Memory B cell (primary cell): ENCODE measurements around the gene SOS1.

Experiments
- ATAC-seq: fragments of 150-1000 bp; cut with Tn5 transposase; 2 replicates; pipeline ENCODE4 v1.10.0; 2021; ENCODE audit warnings: low read depth, mild to moderate bottlenecking, moderate library complexity
- DNase-seq, 2 donors: peaks; one replicate each; pipeline ENCODE4 v3.0.0; 2022; ENCODE audit warnings: low spot score in 2 of 2
- H3K27ac Mint-ChIP-seq: one replicate; pipeline ENCODE4 v1.8.0; 2022; ENCODE audit warnings: mild to moderate bottlenecking, moderate library complexity, mixed read lengths
- H3K27me3 Mint-ChIP-seq: one replicate; pipeline ENCODE4 v1.8.0; 2022; ENCODE audit warnings: mixed read lengths
- H3K36me3 Mint-ChIP-seq: one replicate; pipeline ENCODE4 v1.8.0; 2022; ENCODE audit warnings: mild to moderate bottlenecking, mixed read lengths
- H3K4me1 Mint-ChIP-seq: one replicate; pipeline ENCODE4 v1.8.0; 2022; ENCODE audit warnings: mixed read lengths
- H3K4me3 Mint-ChIP-seq: one replicate; pipeline ENCODE4 v1.8.0; 2022; ENCODE audit warnings: mild to moderate bottlenecking, moderate library complexity, mixed read lengths
- H3K9me3 Mint-ChIP-seq: one replicate; pipeline ENCODE4 v1.8.0; 2022; ENCODE audit warnings: mixed read lengths

Gene SOS1

GRCh38 chr2:39128919-39129391 is 8.1 kb upstream of the SOS1 start:
- Mint-ChIP-seq H3K36me3 (no peaks in the 10 kb centered on the region), H3K27me3 (no peaks in the 10 kb centered on the region), H3K27ac (peak overlapping the region; percentile 89), H3K4me3 (peak overlapping the region; percentile 1), H3K4me1 (peaks cover 28% of the 10 kb centered on the region), H3K9me3 (no peaks in the 10 kb centered on the region)
- peak; percentile 50 for ATAC-seq
- DNase-seq: peak in 1 of 2 donors; percentile 58

GRCh38 chr2:39127973-39128372 is 7.1 kb upstream of the SOS1 start:
- no peaks in the 10 kb centered on the region for H3K9me3 Mint-ChIP-seq
- DNase-seq (no peak), ATAC-seq (peak; percentile 4)
- peak overlapping the region; percentile 32 for H3K4me3 Mint-ChIP-seq
- no peaks in the 10 kb centered on the region for H3K36me3 Mint-ChIP-seq
- H3K4me1 Mint-ChIP-seq: peaks cover 26% of the 10 kb centered on the region
- no peaks in the 10 kb centered on the region for H3K27me3 Mint-ChIP-seq
- peak overlapping the region; percentile 89 for H3K27ac Mint-ChIP-seq

DNA sequence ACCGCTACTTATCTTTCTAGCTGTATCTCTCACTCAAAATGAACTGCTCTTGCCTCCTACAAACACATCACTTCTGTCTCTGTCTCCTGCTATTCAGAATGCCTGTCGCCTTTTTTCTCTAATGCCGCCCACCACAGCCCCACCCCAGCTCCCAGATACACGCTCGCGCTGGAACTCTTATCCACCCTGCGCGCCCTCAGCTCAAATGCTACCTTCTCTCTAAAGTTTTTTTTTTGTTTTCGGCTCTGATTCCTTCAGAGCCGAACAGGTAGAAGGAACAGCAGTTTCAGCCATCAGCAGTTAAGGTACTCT is 3.9 kb upstream of the SOS1 start:
- ATAC-seq: peak; percentile 5
- no peaks in the 10 kb centered on the region for H3K27me3 Mint-ChIP-seq
- H3K27ac Mint-ChIP-seq: peak overlapping the region; percentile 87
- no peak for DNase-seq
- peaks cover 31% of the 10 kb centered on the region for H3K4me1 Mint-ChIP-seq
- peak overlapping the region; percentile 89 for H3K4me3 Mint-ChIP-seq
- H3K9me3 Mint-ChIP-seq: no peaks in the 10 kb centered on the region
- H3K36me3 Mint-ChIP-seq: no peaks in the 10 kb centered on the region

GRCh38 chr2:39124000-39124745 is 3.3 kb upstream of the SOS1 start:
- ATAC-seq (peak; percentile 74), DNase-seq (peak; percentile 90)
- H3K9me3 Mint-ChIP-seq: no peaks in the 10 kb centered on the region
- H3K4me1 Mint-ChIP-seq: peaks cover 33% of the 10 kb centered on the region
- H3K36me3 Mint-ChIP-seq: no peaks in the 10 kb centered on the region
- peak overlapping the region; percentile 89 for H3K4me3 Mint-ChIP-seq
- no peaks in the 10 kb centered on the region for H3K27me3 Mint-ChIP-seq
- H3K27ac Mint-ChIP-seq: peak overlapping the region; percentile 87

- H3K4me1 Mint-ChIP-seq: peaks cover 37% of the 10 kb centered on the region
- H3K9me3 Mint-ChIP-seq: no peaks in the 10 kb centered on the region
- H3K27ac Mint-ChIP-seq: peak overlapping the region; percentile 87
- no peaks in the 10 kb centered on the region for H3K36me3 Mint-ChIP-seq
- ATAC-seq (no peak), DNase-seq (no peak)
- H3K4me3 Mint-ChIP-seq: peak overlapping the region; percentile 89
- H3K27me3 Mint-ChIP-seq: no peaks in the 10 kb centered on the region
Observed at GRCh38 chr2:39123436-39123999, 2.7 kb upstream of the SOS1 start.

- no peak for DNase-seq
- peak overlapping the region; percentile 95 for H3K27ac Mint-ChIP-seq
- H3K4me1 Mint-ChIP-seq: peaks cover 43% of the 10 kb centered on the region
- no peak for ATAC-seq
- H3K27me3 Mint-ChIP-seq: no peaks in the 10 kb centered on the region
- no peaks in the 10 kb centered on the region for H3K9me3 Mint-ChIP-seq
- H3K4me3 Mint-ChIP-seq: peak overlapping the region; percentile 91
- peaks cover 2% of the 10 kb centered on the region for H3K36me3 Mint-ChIP-seq
Observed at GRCh38 chr2:39121523-39122063, 742 bp upstream of the SOS1 start.

DNA sequence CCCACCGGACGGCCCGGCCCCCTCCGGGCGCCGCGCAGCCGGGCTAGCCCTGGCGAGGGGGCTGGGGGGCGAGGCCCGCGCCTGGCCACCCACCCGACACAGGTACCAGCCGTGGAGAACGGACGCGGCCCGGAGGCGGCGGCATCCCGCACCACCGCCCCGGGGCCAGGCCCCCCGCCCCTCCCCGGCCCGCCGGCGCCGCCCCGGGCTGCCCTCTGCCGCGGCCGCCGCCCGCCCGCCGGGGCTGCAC is 405 bp downstream of the SOS1 start:
- no peak for DNase-seq
- Mint-ChIP-seq H3K4me3 (peak overlapping the region; percentile 91), H3K27me3 (no peaks in the 10 kb centered on the region), H3K9me3 (no peaks in the 10 kb centered on the region), H3K4me1 (peaks cover 49% of the 10 kb centered on the region), H3K36me3 (peaks cover 11% of the 10 kb centered on the region), H3K27ac (no peak overlapping the region)
- ATAC-seq: peak; percentile 18

- peak overlapping the region; percentile 83 for H3K27ac Mint-ChIP-seq
- no peaks in the 10 kb centered on the region for H3K27me3 Mint-ChIP-seq
- ATAC-seq (peak; percentile 48), DNase-seq (peak; percentile 42 to 73)
- peaks cover 46% of the 10 kb centered on the region for H3K4me1 Mint-ChIP-seq
- peaks cover 13% of the 10 kb centered on the region for H3K36me3 Mint-ChIP-seq
- H3K9me3 Mint-ChIP-seq: no peaks in the 10 kb centered on the region
- peak overlapping the region; percentile 91 for H3K4me3 Mint-ChIP-seq
Observed at GRCh38 chr2:39119732-39120520, 925 bp downstream of the SOS1 start.

GRCh38 chr2:39118786-39119499 is 1.9 kb downstream of the SOS1 start:
- ATAC-seq: no peak
- no peak for DNase-seq
- peaks cover 16% of the 10 kb centered on the region for H3K36me3 Mint-ChIP-seq
- peak overlapping the region; percentile 91 for H3K4me3 Mint-ChIP-seq
- no peaks in the 10 kb centered on the region for H3K9me3 Mint-ChIP-seq
- no peaks in the 10 kb centered on the region for H3K27me3 Mint-ChIP-seq
- H3K27ac Mint-ChIP-seq: peak overlapping the region; percentile 83
- H3K4me1 Mint-ChIP-seq: peaks cover 48% of the 10 kb centered on the region

DNA sequence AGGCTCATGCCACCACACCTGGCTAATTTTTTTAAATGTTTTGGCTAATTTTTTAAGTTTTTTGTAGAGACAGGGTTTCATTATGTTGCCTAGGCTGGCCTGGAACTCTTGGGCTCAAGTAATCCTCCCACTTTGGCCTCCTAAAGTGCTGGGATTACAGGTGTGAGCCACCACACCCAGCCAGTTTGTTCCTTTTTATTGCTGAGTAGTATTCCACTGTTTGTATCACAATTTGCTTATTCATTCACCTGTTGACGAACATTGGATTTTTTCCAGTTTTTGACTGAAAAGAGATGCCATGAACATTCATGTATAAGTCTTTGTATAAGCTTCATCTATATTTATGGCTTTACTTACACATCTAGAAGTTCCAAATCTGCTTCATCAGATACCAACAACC is 5.3 kb downstream of the SOS1 start:
- peaks cover 35% of the 10 kb centered on the region for H3K36me3 Mint-ChIP-seq
- H3K4me3 Mint-ChIP-seq: no peak overlapping the region

GRCh38 chr2:39114771-39115170 is 6.1 kb downstream of the SOS1 start:
- H3K4me3 Mint-ChIP-seq: no peak overlapping the region
- ATAC-seq: no peak
- H3K4me1 Mint-ChIP-seq: peaks cover 56% of the 10 kb centered on the region
- DNase-seq: no peak
- no peaks in the 10 kb centered on the region for H3K9me3 Mint-ChIP-seq
- H3K36me3 Mint-ChIP-seq: peaks cover 35% of the 10 kb centered on the region
- H3K27ac Mint-ChIP-seq: no peak overlapping the region
- H3K27me3 Mint-ChIP-seq: no peaks in the 10 kb centered on the region

More for the DNA sequence above, 5.3 kb downstream of the SOS1 start:
- Mint-ChIP-seq H3K27ac (no peak overlapping the region), H3K27me3 (no peaks in the 10 kb centered on the region), H3K4me1 (peaks cover 54% of the 10 kb centered on the region), H3K9me3 (no peaks in the 10 kb centered on the region)
- DNase-seq (no peak), ATAC-seq (no peak)

- Mint-ChIP-seq H3K9me3 (no peaks in the 10 kb centered on the region), H3K4me1 (peaks cover 44% of the 10 kb centered on the region), H3K36me3 (peaks cover 28% of the 10 kb centered on the region), H3K27ac (no peak overlapping the region), H3K4me3 (peak overlapping the region; percentile 33), H3K27me3 (no peaks in the 10 kb centered on the region)
- ATAC-seq: no peak
- no peak for DNase-seq
Observed at GRCh38 chr2:39109537-39109936, 11.3 kb downstream of the SOS1 start.

DNA sequence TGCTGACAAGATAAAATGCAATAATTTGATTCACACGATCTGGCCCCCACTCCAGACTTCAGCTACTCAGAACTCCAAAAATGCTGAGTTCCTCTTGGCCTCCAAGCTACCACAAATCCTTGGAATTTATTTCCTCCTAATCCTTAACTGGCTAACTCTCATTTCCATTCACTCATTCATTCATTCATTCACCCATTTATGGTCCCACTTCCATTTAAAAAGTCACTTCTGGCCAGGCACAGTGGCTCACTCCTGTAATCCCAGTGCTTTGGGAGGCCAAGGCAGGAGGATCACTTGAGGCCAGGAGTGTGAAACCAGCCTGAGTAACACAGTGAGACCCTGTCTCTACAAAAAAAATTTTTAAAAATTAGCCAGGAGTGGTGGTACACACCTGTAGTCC is 12.5 kb downstream of the SOS1 start:
- DNase-seq (no peak), ATAC-seq (no peak)
- Mint-ChIP-seq H3K36me3 (peaks cover 28% of the 10 kb centered on the region), H3K4me3 (no peak overlapping the region), H3K27ac (peak overlapping the region; percentile 73), H3K27me3 (no peaks in the 10 kb centered on the region), H3K9me3 (no peaks in the 10 kb centered on the region), H3K4me1 (peaks cover 39% of the 10 kb centered on the region)
